Measurements from ENCODE around the gene SPDEF.

The SPDEF gene

GRCh38 chr6:34535646-34536045 lies 20.5 kb downstream of the SPDEF start:
- H3K36me3 ChIP-seq (ENCODE audit: control insufficient read depth in 1 of 2, insufficient read depth in 2 of 2, low read length in 2 of 2) = no peaks in the 10 kb centered on the region
- H2BK120ac ChIP-seq (ENCODE audit: insufficient read depth, low read length, poor library complexity) = no peak overlapping the region
- H3K27me3 ChIP-seq (ENCODE audit: insufficient read depth, low read length) = no peaks in the 10 kb centered on the region
- no peak overlapping the region for H3K9ac ChIP-seq (ENCODE audit: low read length)
- H2AK5ac ChIP-seq (ENCODE audit: low read length) = no peak overlapping the region
- no peak overlapping the region for H2AFZ ChIP-seq (ENCODE audit: insufficient read depth, low read length, poor library complexity)
- H2BK12ac ChIP-seq (ENCODE audit: low read length) = no peak overlapping the region
- no peak overlapping the region for H2BK5ac ChIP-seq (ENCODE audit: low read depth, low read length, poor library complexity)
- H3K9me3 ChIP-seq (ENCODE audit: insufficient read depth, low read depth, low read length) = no peaks in the 10 kb centered on the region
- H4K8ac ChIP-seq (ENCODE audit: low read depth, low read length) = no peak overlapping the region
- no CpG with 5 or more reads among the region's 11 CpGs for WGBS (ENCODE audit: extremely low coverage, insufficient coverage, insufficient read length)
- no peak overlapping the region for H3K4me3 ChIP-seq (ENCODE audit: low read depth, low read length)
- H3K4me1 ChIP-seq (ENCODE audit: control insufficient read depth in 1 of 2, insufficient read depth in 2 of 2, low read length in 2 of 2) = no peaks in the 10 kb centered on the region
- no peak overlapping the region for H3K23ac ChIP-seq (ENCODE audit: low read length)
- H3K18ac ChIP-seq (ENCODE audit: low read length) = no peak overlapping the region
- no peaks in the 10 kb centered on the region for H3K79me2 ChIP-seq (ENCODE audit: control insufficient read depth, insufficient read depth, low read length, poor library complexity)
- no peak overlapping the region for H3K4me2 ChIP-seq (ENCODE audit: low read length)
- no peak overlapping the region for H4K91ac ChIP-seq (ENCODE audit: low read depth, low read length)
- no peak overlapping the region for H3K14ac ChIP-seq (ENCODE audit: low read length)
- DNase-seq = no peak
- no peaks in the 10 kb centered on the region for H3K79me1 ChIP-seq (ENCODE audit: low read length)
- no peak overlapping the region for H3K27ac ChIP-seq (ENCODE audit: low read depth, low read length)
- H3K4ac ChIP-seq (ENCODE audit: low read depth, low read length) = no peak overlapping the region
- H4K12ac ChIP-seq (ENCODE audit: low read depth, low read length) = no peak overlapping the region

DNA sequence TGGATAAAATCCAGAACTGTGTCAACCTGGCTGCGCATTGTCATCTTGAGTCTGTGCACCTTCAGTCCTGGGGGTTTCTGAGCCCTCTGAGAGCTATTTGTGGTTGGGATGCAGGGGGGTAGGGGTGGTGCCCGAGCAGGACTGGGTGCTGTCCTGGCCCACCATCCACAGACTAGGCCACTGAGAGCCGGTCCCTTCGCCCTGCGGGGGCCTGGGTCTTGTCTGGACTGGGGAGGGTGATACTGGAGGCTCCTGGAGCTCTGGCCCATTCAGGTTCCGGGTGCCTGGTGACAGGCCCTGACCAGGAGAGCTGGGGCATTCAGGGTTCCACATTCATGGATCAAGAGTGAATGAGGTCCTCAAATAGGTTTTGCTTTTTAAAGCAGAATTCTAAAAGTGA lies 20.9 kb downstream of the SPDEF start:
- H3K9ac ChIP-seq (ENCODE audit: low read length) = no peak overlapping the region
- H3K27me3 ChIP-seq (ENCODE audit: insufficient read depth, low read length) = no peaks in the 10 kb centered on the region
- H3K79me1 ChIP-seq (ENCODE audit: low read length) = no peaks in the 10 kb centered on the region
- no peaks in the 10 kb centered on the region for H3K4me1 ChIP-seq (ENCODE audit: control insufficient read depth in 1 of 2, insufficient read depth in 2 of 2, low read length in 2 of 2)
- no peaks in the 10 kb centered on the region for H3K36me3 ChIP-seq (ENCODE audit: control insufficient read depth in 1 of 2, insufficient read depth in 2 of 2, low read length in 2 of 2)
- no peak overlapping the region for H2AFZ ChIP-seq (ENCODE audit: insufficient read depth, low read length, poor library complexity)
- no peak overlapping the region for H2AK5ac ChIP-seq (ENCODE audit: low read length)
- no peak overlapping the region for H3K4ac ChIP-seq (ENCODE audit: low read depth, low read length)
- no peak overlapping the region for H3K18ac ChIP-seq (ENCODE audit: low read length)
- no peaks in the 10 kb centered on the region for H3K9me3 ChIP-seq (ENCODE audit: insufficient read depth, low read depth, low read length)
- no peak overlapping the region for H2BK5ac ChIP-seq (ENCODE audit: low read depth, low read length, poor library complexity)
- DNase-seq = no peak
- no peak overlapping the region for H4K8ac ChIP-seq (ENCODE audit: low read depth, low read length)
- H3K27ac ChIP-seq (ENCODE audit: low read depth, low read length) = no peak overlapping the region
- no peak overlapping the region for H4K91ac ChIP-seq (ENCODE audit: low read depth, low read length)
- H4K12ac ChIP-seq (ENCODE audit: low read depth, low read length) = no peak overlapping the region
- no CpG with 5 or more reads among the region's 6 CpGs for WGBS (ENCODE audit: extremely low coverage, insufficient coverage, insufficient read length)
- no peak overlapping the region for H2BK12ac ChIP-seq (ENCODE audit: low read length)
- H3K4me2 ChIP-seq (ENCODE audit: low read length) = no peak overlapping the region
- no peak overlapping the region for H2BK120ac ChIP-seq (ENCODE audit: insufficient read depth, low read length, poor library complexity)
- no peak overlapping the region for H3K4me3 ChIP-seq (ENCODE audit: low read depth, low read length)
- no peak overlapping the region for H3K23ac ChIP-seq (ENCODE audit: low read length)
- H3K79me2 ChIP-seq (ENCODE audit: control insufficient read depth, insufficient read depth, low read length, poor library complexity) = no peaks in the 10 kb centered on the region
- H3K14ac ChIP-seq (ENCODE audit: low read length) = no peak overlapping the region

- no peaks in the 10 kb centered on the region for H3K9me3 ChIP-seq (ENCODE audit: insufficient read depth, low read depth, low read length)
Observed at GRCh38 chr6:34534656-34535055, 21.5 kb downstream of the SPDEF start.

DNA sequence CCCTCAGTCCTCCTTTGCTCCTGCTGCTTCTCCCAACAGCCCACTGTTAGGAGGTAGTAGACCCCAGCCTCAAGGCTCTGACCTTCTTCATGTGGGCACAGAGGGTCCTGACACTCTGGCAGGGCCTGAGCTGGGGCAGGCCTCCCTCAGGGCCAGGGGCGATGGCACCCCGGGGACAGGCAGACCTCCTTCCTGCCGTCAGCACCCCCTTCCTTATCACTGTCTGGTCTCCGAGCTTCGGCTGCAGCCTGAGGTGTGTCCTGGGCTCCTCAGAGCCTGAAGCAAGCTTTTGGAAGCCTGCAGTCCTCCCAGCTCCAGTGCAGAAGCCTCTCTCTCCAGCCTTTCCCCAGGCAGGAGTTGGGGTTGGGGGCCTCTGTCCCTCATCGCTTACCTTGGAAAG lies 22.0 kb downstream of the SPDEF start:
- H3K79me1 ChIP-seq (ENCODE audit: low read length) = no peaks in the 10 kb centered on the region
- H3K36me3 ChIP-seq (ENCODE audit: control insufficient read depth in 1 of 2, insufficient read depth in 2 of 2, low read length in 2 of 2) = no peaks in the 10 kb centered on the region
- H2AFZ ChIP-seq (ENCODE audit: insufficient read depth, low read length, poor library complexity) = no peak overlapping the region
- H2BK120ac ChIP-seq (ENCODE audit: insufficient read depth, low read length, poor library complexity) = no peak overlapping the region
- DNase-seq = no peak
- H3K27me3 ChIP-seq (ENCODE audit: insufficient read depth, low read length) = no peaks in the 10 kb centered on the region
- no peaks in the 10 kb centered on the region for H3K79me2 ChIP-seq (ENCODE audit: control insufficient read depth, insufficient read depth, low read length, poor library complexity)
- H2BK12ac ChIP-seq (ENCODE audit: low read length) = no peak overlapping the region
- WGBS (ENCODE audit: extremely low coverage, insufficient coverage, insufficient read length) = no CpG with 5 or more reads among the region's 6 CpGs
- no peak overlapping the region for H3K27ac ChIP-seq (ENCODE audit: low read depth, low read length)
- H4K8ac ChIP-seq (ENCODE audit: low read depth, low read length) = no peak overlapping the region
- no peak overlapping the region for H3K18ac ChIP-seq (ENCODE audit: low read length)
- H3K23ac ChIP-seq (ENCODE audit: low read length) = no peak overlapping the region
- H3K9me3 ChIP-seq (ENCODE audit: insufficient read depth, low read depth, low read length) = no peaks in the 10 kb centered on the region
- no peak overlapping the region for H2AK5ac ChIP-seq (ENCODE audit: low read length)
- H3K14ac ChIP-seq (ENCODE audit: low read length) = no peak overlapping the region
- H4K91ac ChIP-seq (ENCODE audit: low read depth, low read length) = no peak overlapping the region
- no peak overlapping the region for H3K9ac ChIP-seq (ENCODE audit: low read length)
- H3K4me2 ChIP-seq (ENCODE audit: low read length) = no peak overlapping the region
- no peak overlapping the region for H3K4me3 ChIP-seq (ENCODE audit: low read depth, low read length)
- no peak overlapping the region for H4K12ac ChIP-seq (ENCODE audit: low read depth, low read length)
- no peak overlapping the region for H3K4ac ChIP-seq (ENCODE audit: low read depth, low read length)
- H2BK5ac ChIP-seq (ENCODE audit: low read depth, low read length, poor library complexity) = no peak overlapping the region
- H3K4me1 ChIP-seq (ENCODE audit: control insufficient read depth in 1 of 2, insufficient read depth in 2 of 2, low read length in 2 of 2) = no peaks in the 10 kb centered on the region

More at GRCh38 chr6:34534656-34535055, 21.5 kb downstream of the SPDEF start:
- Histone ChIP-seq H3K4ac (ENCODE audit: low read depth, low read length) (no peak overlapping the region), H4K8ac (ENCODE audit: low read depth, low read length) (no peak overlapping the region), H3K4me3 (ENCODE audit: low read depth, low read length) (no peak overlapping the region), H2BK12ac (ENCODE audit: low read length) (no peak overlapping the region), H3K27ac (ENCODE audit: low read depth, low read length) (no peak overlapping the region), H2BK5ac (ENCODE audit: low read depth, low read length, poor library complexity) (no peak overlapping the region), H3K4me1 (ENCODE audit: control insufficient read depth in 1 of 2, insufficient read depth in 2 of 2, low read length in 2 of 2) (no peaks in the 10 kb centered on the region), H3K79me2 (ENCODE audit: control insufficient read depth, insufficient read depth, low read length, poor library complexity) (no peaks in the 10 kb centered on the region), H3K27me3 (ENCODE audit: insufficient read depth, low read length) (no peaks in the 10 kb centered on the region), H4K12ac (ENCODE audit: low read depth, low read length) (no peak overlapping the region), H3K79me1 (ENCODE audit: low read length) (no peaks in the 10 kb centered on the region), H2AK5ac (ENCODE audit: low read length) (no peak overlapping the region), H3K14ac (ENCODE audit: low read length) (no peak overlapping the region), H3K18ac (ENCODE audit: low read length) (no peak overlapping the region), H3K9ac (ENCODE audit: low read length) (no peak overlapping the region), H4K91ac (ENCODE audit: low read depth, low read length) (no peak overlapping the region), H2BK120ac (ENCODE audit: insufficient read depth, low read length, poor library complexity) (no peak overlapping the region), H3K23ac (ENCODE audit: low read length) (no peak overlapping the region), H3K36me3 (ENCODE audit: control insufficient read depth in 1 of 2, insufficient read depth in 2 of 2, low read length in 2 of 2) (no peaks in the 10 kb centered on the region), H3K4me2 (ENCODE audit: low read length) (no peak overlapping the region), H2AFZ (ENCODE audit: insufficient read depth, low read length, poor library complexity) (no peak overlapping the region)
- no peak for DNase-seq
- no CpG with 5 or more reads among the region's 16 CpGs for WGBS (ENCODE audit: extremely low coverage, insufficient coverage, insufficient read length)

Data from trophoblast cell (in vitro differentiated cells and primary cell).